ENCODE results near the gene VSIG2.
A peak's percentile ranks its signal among the peaks of the same experiment; 100 is the strongest.

VSIG2 gene

GRCh38 chr11:124739479-124740276 is 12.4 kb downstream of the VSIG2 start, which contains the start of gene NRGN:
NRGN (plus strand) TSS chr11:124739942; CDS start chr11:124740085, 143 bp downstream.
- ChIA-PET CTCF (interaction anchor here (0.9 to 17.5 kb wide), 7 partner anchors 11 to 97 kb away, joined by 3 to 183 read pairs (median 4); partner anchors contain the start of gene ESAM), POLR2A (no interaction called here)
- peak; percentile 95 for DNase-seq (ENCODE audit: extremely low spot score)
- TF ChIP-seq CTCF (IDR thresholded peaks at IDR 0.05; ENCODE audit: control extremely low read depth, extremely low read depth, low read depth, missing control alignments): no peak

GRCh38 chr11:124738713-124739478 is 13.2 kb downstream of the VSIG2 start:
- POLR2A ChIA-PET: interaction anchor here (0.6 kb wide), 1 partner anchor 111 kb away, joined by 3 read pairs; no protein-coding TSS in a partner anchor
- TF ChIP-seq CTCF (IDR thresholded peaks at IDR 0.05; ENCODE audit: control extremely low read depth, extremely low read depth, low read depth, missing control alignments): no peak
- no peak for DNase-seq (ENCODE audit: extremely low spot score)
- CTCF ChIA-PET: interaction anchor here (1.0 to 17.5 kb wide), 5 partner anchors 12 to 98 kb away, joined by 3 to 183 read pairs (median 4); partner anchors contain the start of gene ESAM

- no peak for DNase-seq (ENCODE audit: extremely low spot score)
Measured at GRCh38 chr11:124737638-124738305, 14.3 kb downstream of the VSIG2 start.

GRCh38 chr11:124736736-124737135 is 15.3 kb downstream of the VSIG2 start:
- ChIA-PET CTCF (interaction anchor here (1.0 to 3.5 kb wide), 3 partner anchors 9 to 42 kb away, joined by 3 to 12 read pairs (median 11); no protein-coding TSS in a partner anchor), POLR2A (interaction anchor here (0.6 kb wide), 1 partner anchor 115 kb away, joined by 3 read pairs; no protein-coding TSS in a partner anchor)
- no peak for DNase-seq (ENCODE audit: extremely low spot score)
- no peak for TF ChIP-seq CTCF (IDR thresholded peaks at IDR 0.05; ENCODE audit: control extremely low read depth, extremely low read depth, low read depth, missing control alignments)

More at GRCh38 chr11:124737638-124738305, 14.3 kb downstream of the VSIG2 start:
- ChIA-PET CTCF (interaction anchor here (1.0 to 2.1 kb wide), 2 partner anchors 8 to 41 kb away, joined by 3 to 11 read pairs; no protein-coding TSS in a partner anchor), POLR2A (no interaction called here)
- TF ChIP-seq CTCF (IDR thresholded peaks at IDR 0.05; ENCODE audit: control extremely low read depth, extremely low read depth, low read depth, missing control alignments): no peak

GRCh38 chr11:124732230-124732629 is 19.8 kb downstream of the VSIG2 start:
- DNase-seq (ENCODE audit: extremely low spot score): no peak
- POLR2A ChIA-PET: no interaction called here
- no peak for TF ChIP-seq CTCF (IDR thresholded peaks at IDR 0.05; ENCODE audit: control extremely low read depth, extremely low read depth, low read depth, missing control alignments)
- CTCF ChIA-PET: interaction anchor here (1.6 to 1.9 kb wide), 2 partner anchors 12 to 15 kb away, joined by 5 read pairs; no protein-coding TSS in a partner anchor

Data from GM10248 (cell line).